ENCODE measurements around the gene CAPN14.

The CAPN14 gene

GRCh38 chr2:31247711-31248110 lies 30.4 kb upstream of the CAPN14 start:
- peak; percentile 33; the same call in 2 of the 3 replicates for ATAC-seq
- TF ChIP-seq OSR1 (CRISPR knock-in tag; IDR thresholded peaks at IDR 0.05) = no peak
- TF ChIP-seq TSHZ2 (CRISPR knock-in tag; IDR thresholded peaks at IDR 0.05) = no peak
- TF ChIP-seq ARNTL (CRISPR knock-in tag; IDR thresholded peaks at IDR 0.05; ENCODE audit: borderline replicate concordance, low read depth) = no peak

GRCh38 chr2:31246184-31246852 lies 29.0 kb upstream of the CAPN14 start:
- TF ChIP-seq ISL1 (CRISPR knock-in tag; IDR thresholded peaks at IDR 0.05) (peak; percentile 64), OSR1 (CRISPR knock-in tag; IDR thresholded peaks at IDR 0.05) (no peak)
- peak; percentile 77 for ATAC-seq

GRCh38 chr2:31244101-31244500 lies 26.8 kb upstream of the CAPN14 start:
- no peak for ATAC-seq
- TF ChIP-seq ZC3H10 (CRISPR knock-in tag; IDR thresholded peaks at IDR 0.05) (no peak), ZNF565 (CRISPR knock-in tag; conservative IDR thresholded peaks at IDR 0.05; ENCODE audit: low read depth) (no peak), ISL1 (CRISPR knock-in tag; IDR thresholded peaks at IDR 0.05) (no peak), SNAI2 (CRISPR knock-in tag; IDR thresholded peaks at IDR 0.05) (no peak)

GRCh38 chr2:31243053-31243452 lies 25.7 kb upstream of the CAPN14 start:
- TF ChIP-seq SNAI2 (CRISPR knock-in tag; IDR thresholded peaks at IDR 0.05) (no peak), ZNF8 (CRISPR knock-in tag; IDR thresholded peaks at IDR 0.05) (no peak), OSR1 (CRISPR knock-in tag; IDR thresholded peaks at IDR 0.05) (no peak), CSRNP3 (CRISPR knock-in tag; IDR thresholded peaks at IDR 0.05) (no peak), TOX (CRISPR knock-in tag; IDR thresholded peaks at IDR 0.05; ENCODE audit: borderline replicate concordance) (no peak), ARNTL (CRISPR knock-in tag; IDR thresholded peaks at IDR 0.05; ENCODE audit: borderline replicate concordance, low read depth) (no peak), BACH2 (CRISPR knock-in tag; IDR thresholded peaks at IDR 0.05; ENCODE audit: borderline replicate concordance) (no peak), CREB5 (CRISPR knock-in tag; IDR thresholded peaks at IDR 0.05; ENCODE audit: low read depth) (no peak), PATZ1 (CRISPR knock-in tag; IDR thresholded peaks at IDR 0.05; ENCODE audit: borderline replicate concordance) (no peak), ZFP3 (CRISPR knock-in tag; IDR thresholded peaks at IDR 0.05) (no peak), TCF4 (CRISPR knock-in tag; IDR thresholded peaks at IDR 0.05; ENCODE audit: borderline replicate concordance) (no peak), RARB (CRISPR knock-in tag; IDR thresholded peaks at IDR 0.05) (no peak), ESRRG (CRISPR knock-in tag; IDR thresholded peaks at IDR 0.05) (no peak), ZNF565 (CRISPR knock-in tag; conservative IDR thresholded peaks at IDR 0.05; ENCODE audit: low read depth) (no peak)
- no peak for ATAC-seq

- TF ChIP-seq ZFP30 (CRISPR knock-in tag; IDR thresholded peaks at IDR 0.05) (no peak), PPARA (CRISPR knock-in tag; IDR thresholded peaks at IDR 0.05; ENCODE audit: borderline replicate concordance) (no peak), CSDC2 (CRISPR knock-in tag; IDR thresholded peaks at IDR 0.05) (no peak), CREB5 (CRISPR knock-in tag; IDR thresholded peaks at IDR 0.05; ENCODE audit: low read depth) (no peak), PATZ1 (CRISPR knock-in tag; IDR thresholded peaks at IDR 0.05; ENCODE audit: borderline replicate concordance) (no peak), CSRNP3 (CRISPR knock-in tag; IDR thresholded peaks at IDR 0.05) (no peak), OSR1 (CRISPR knock-in tag; IDR thresholded peaks at IDR 0.05) (no peak), ZNF565 (CRISPR knock-in tag; conservative IDR thresholded peaks at IDR 0.05; ENCODE audit: low read depth) (no peak)
- no peak for ATAC-seq
Measured at GRCh38 chr2:31241625-31242270, 24.4 kb upstream of the CAPN14 start.
